HepG2 (cell line): Measurements from ENCODE around the gene ARFIP1. TPM values are rescaled to one million over a fixed set of nuclear protein-coding genes. Genes with fewer than 3 reads are reported as not detected.

Source experiments
- ATAC-seq: fragments of 200-7000 bp; cut with Tn5 transposase; 3 replicates; pipeline ENCODE4 v1.9.1; 2020; ENCODE audit warnings: mild to moderate bottlenecking, moderate library complexity
- BruUV-seq: library from RNA; stranded (reverse); fragments of 400-500 nt; replicated peaks from 2 replicates; lab custom pipeline; 2021; lab: Mats Ljungman, UMichigan
- CTCF ChIA-PET: fragments of 300-600 bp; formaldehyde crosslinking; extraction: SDS; loops from one replicate; lab custom pipeline; 2021; ENCODE audit warnings: low total read pairs, inconsistent platforms, low intra/inter-chr PET ratio; lab: Yijun Ruan, JAX
- POLR2A ChIA-PET: fragments of 350-600 bp; sonication (Branson Sonifier 250); formaldehyde crosslinking; loops from one replicate; lab custom pipeline; 2020; ENCODE audit warnings: antibody characterized with exemption, inconsistent platforms; lab: Yijun Ruan, JAX
- DNase-seq: peaks from one replicate; pipeline ENCODE4 v3.0.0-alpha.2; 2015; ENCODE audit warnings: low spot score
- FAIRE-seq: peaks from 3 replicates; lab custom pipeline; 2011; peaks lifted over from hg19 to GRCh38; lab: Jason Lieb, UNC
- H2AFZ ChIP-seq: one replicate; pipeline ENCODE4 v1.6.1; 2011; ENCODE audit warnings: low read length, inconsistent platforms
- H3K27ac ChIP-seq: fragments of 300-600 bp; 3 replicates; pipeline ENCODE4 v1.8.0; 2011; ENCODE audit warnings: mixed run types, mild to moderate bottlenecking, mixed read lengths, low read length, inconsistent platforms; ENCODE audit not compliant: insufficient read depth; ENCODE audit errors: extremely low read length
- H3K27me3 ChIP-seq, 2 experiments: fragments of 200-600 bp in 1 of 2; 2 replicates in 1 of 2; 3 replicates in 1 of 2; pipeline versions ENCODE4 v1.6.0 to v1.8.0; 2011; ENCODE audit warnings: low read length in 2 of 2, mild to moderate bottlenecking in 2 of 2, moderate library complexity in 2 of 2, inconsistent platforms in 1 of 2; ENCODE audit not compliant: insufficient read depth in 2 of 2, control insufficient read depth in 1 of 2
- H3K36me3 ChIP-seq, 2 experiments: fragments of 200-600 bp in 1 of 2; replicated peaks in 1 of 2; 2 replicates in 1 of 2; 3 replicates in 1 of 2; pipeline versions ENCODE4 v1.5.1 to v1.8.0; 2011; ENCODE audit warnings: low read length in 2 of 2, inconsistent platforms in 1 of 2; ENCODE audit not compliant: insufficient read depth in 2 of 2, control insufficient read depth in 1 of 2
- H3K4me1 ChIP-seq: 2 replicates; pipeline ENCODE4 v1.5.1; 2012; ENCODE audit warnings: low read length, inconsistent platforms; ENCODE audit not compliant: insufficient read depth
- H3K4me2 ChIP-seq: 2 replicates; pipeline ENCODE4 v1.6.0; 2011; ENCODE audit warnings: low read depth, low read length, inconsistent platforms
- H3K4me3 ChIP-seq, 3 experiments: fragments of 200-600 bp in 1 of 3; sonication (generic), shearing (Covaris generic) in 1 of 3; replicated peaks in 1 of 3; 2 replicates each; pipeline ENCODE4 v1.5.1; 2011 to 2016; ENCODE audit warnings: low read length in 3 of 3, inconsistent platforms in 2 of 3, low read depth in 2 of 3, mild to moderate bottlenecking in 2 of 3, control low read depth in 1 of 3, mixed read lengths in 1 of 3; ENCODE audit not compliant: insufficient read depth in 1 of 3
- H3K79me2 ChIP-seq: one replicate; pipeline ENCODE4 v1.6.1; 2011; ENCODE audit warnings: low read length, inconsistent platforms; ENCODE audit not compliant: insufficient read depth
- H3K9ac ChIP-seq: 2 replicates; pipeline ENCODE4 v1.6.0; 2011; ENCODE audit warnings: mild to moderate bottlenecking, low read depth, low read length, inconsistent platforms; ENCODE audit not compliant: insufficient read depth
- H3K9me3 ChIP-seq: 2 replicates; pipeline ENCODE4 v1.5.1; 2012; ENCODE audit warnings: mild to moderate bottlenecking, low read length
- H4K20me1 ChIP-seq: 2 replicates; pipeline ENCODE4 v1.6.0; 2011; ENCODE audit warnings: inconsistent platforms, mild to moderate bottlenecking, low read length, moderate library complexity; ENCODE audit not compliant: insufficient read depth
- CEBPB ChIP-seq: IDR thresholded peaks from 2 replicates; pipeline ENCODE4 v1.6.1; 2011; ENCODE audit warnings: low read depth, low read length, improper control_type of control experiment, borderline replicate concordance
- ERF ChIP-seq: IDR thresholded peaks from 2 replicates; pipeline ENCODE4 v1.6.1; 2018; ENCODE audit warnings: missing biosample characterization, missing genetic modification reagents
- MAZ ChIP-seq, 2 experiments: sonication (generic) in 1 of 2; formaldehyde crosslinking in 1 of 2; IDR thresholded peaks; 2 replicates each; pipeline versions ENCODE4 v1.5.0 to v1.6.1; 2012 to 2020; ENCODE audit warnings: low read depth in 2 of 2, mild to moderate bottlenecking in 2 of 2, borderline replicate concordance in 1 of 2, improper control_type of control experiment in 1 of 2, low read length in 1 of 2, missing genetic modification reagents in 1 of 2, moderate library complexity in 1 of 2
- NR2C2 ChIP-seq: sonication (generic); formaldehyde crosslinking; IDR thresholded peaks from 2 replicates; pipeline ENCODE4 v1.4.0; 2020; ENCODE audit warnings: missing genetic modification reagents, mild to moderate bottlenecking, moderate library complexity, borderline replicate concordance
- SP140L ChIP-seq: sonication (generic); formaldehyde crosslinking; IDR thresholded peaks from 2 replicates; pipeline ENCODE4 v1.4.0; 2020; ENCODE audit warnings: missing genetic modification reagents, borderline replicate concordance
- ZNF672 ChIP-seq: sonication (generic); formaldehyde crosslinking; IDR thresholded peaks from 2 replicates; pipeline ENCODE4 v1.8.1; 2022; ENCODE audit warnings: missing genetic modification reagents
- WGBS: methylation state at CpG from one replicate; pipeline ENCODE4 v1.1.6; 2017; ENCODE audit warnings: low lambda C conversion rate; 5-methylcytosine and 5-hydroxymethylcytosine counted together
- in situ Hi-C: cut with HindIII; loops from 2 replicates; pipeline ENCODE4 v1.10.0; 2017; ENCODE audit warnings: low pct_unique_long_range_greater_than_20kb; ENCODE audit not compliant: extremely low pct_ligation_motif_present
- intact Hi-C: fragments of 100-400 bp; cut with micrococcal nuclease; formaldehyde crosslinking; loops from one replicate; pipeline ENCODE4 v1.10.0; 2022; ENCODE audit not compliant: unreplicated experiment
- polyA plus RNA-seq, 8 experiments: library from polyadenylated mRNA; depleted of rRNA in 3 of 8; stranded (reverse) in 7 of 8; unstranded in 1 of 8; fragments of >200 nt; fragmentation: Illumina TruSeq in 4 of 8; extraction: Trizol in 4 of 8; gene quantifications; 2 replicates each; pipeline versions ENCODE4 v1.2.1 to v1.2.3, GENCODE V29; 2011 to 2016; ENCODE audit warnings: low read depth in 4 of 8, missing spikeins in 1 of 8, mixed read lengths in 1 of 8; ENCODE audit not compliant: insufficient read depth in 1 of 8
- total RNA-seq, 5 experiments: library from RNA; depleted of rRNA; stranded (reverse); fragments of >200 nt; fragmentation: Illumina TruSeq; extraction: Trizol; gene quantifications; 2 replicates each; pipeline ENCODE4 v1.2.3, GENCODE V29; 2016; ENCODE audit warnings: low read depth in 1 of 5
- TF ChIP-seq, protein P1 (sequence below): sonication (generic); formaldehyde crosslinking; IDR thresholded peaks from 2 replicates; pipeline ENCODE4 v1.5.0; 2020; ENCODE audit warnings: mild to moderate bottlenecking, missing genetic modification reagents
- TF ChIP-seq, protein P2 (sequence below): sonication (generic); formaldehyde crosslinking; IDR thresholded peaks from 2 replicates; pipeline ENCODE4 v1.8.1; 2023; ENCODE audit warnings: mild to moderate bottlenecking, missing genetic modification reagents, borderline replicate concordance
- TF ChIP-seq, protein P3 (sequence below): IDR thresholded peaks from 2 replicates; pipeline ENCODE4 v1.6.1; 2012; ENCODE audit warnings: low read length, improper control_type of control experiment
- TF ChIP-seq, protein P4 (sequence below): IDR thresholded peaks from 2 replicates; pipeline ENCODE4 v1.6.1; 2016; ENCODE audit warnings: missing compliant biosample characterization, missing genetic modification reagents, borderline replicate concordance
- TF ChIP-seq, protein P5 (sequence below): sonication (generic); formaldehyde crosslinking; IDR thresholded peaks from 2 replicates; pipeline ENCODE4 v1.8.0; 2022; ENCODE audit warnings: mild to moderate bottlenecking, missing genetic modification reagents
- TF ChIP-seq, protein P6 (sequence below), 2 experiments: fragments of 450-650 bp in 1 of 2; sonication (generic) in 1 of 2; formaldehyde crosslinking; IDR thresholded peaks; 2 replicates each; pipeline versions ENCODE4 v1.5.0 to v1.8.0; 2020 to 2022; ENCODE audit warnings: mild to moderate bottlenecking in 1 of 2, missing genetic modification reagents in 1 of 2

ARFIP1 gene
- total and polyA plus RNA-seq, 2 of the 13 experiments (the other 11 are each of a cell fraction or from before 2014, with no cell fraction given): 9.9 to 27.7 TPM

DNA sequence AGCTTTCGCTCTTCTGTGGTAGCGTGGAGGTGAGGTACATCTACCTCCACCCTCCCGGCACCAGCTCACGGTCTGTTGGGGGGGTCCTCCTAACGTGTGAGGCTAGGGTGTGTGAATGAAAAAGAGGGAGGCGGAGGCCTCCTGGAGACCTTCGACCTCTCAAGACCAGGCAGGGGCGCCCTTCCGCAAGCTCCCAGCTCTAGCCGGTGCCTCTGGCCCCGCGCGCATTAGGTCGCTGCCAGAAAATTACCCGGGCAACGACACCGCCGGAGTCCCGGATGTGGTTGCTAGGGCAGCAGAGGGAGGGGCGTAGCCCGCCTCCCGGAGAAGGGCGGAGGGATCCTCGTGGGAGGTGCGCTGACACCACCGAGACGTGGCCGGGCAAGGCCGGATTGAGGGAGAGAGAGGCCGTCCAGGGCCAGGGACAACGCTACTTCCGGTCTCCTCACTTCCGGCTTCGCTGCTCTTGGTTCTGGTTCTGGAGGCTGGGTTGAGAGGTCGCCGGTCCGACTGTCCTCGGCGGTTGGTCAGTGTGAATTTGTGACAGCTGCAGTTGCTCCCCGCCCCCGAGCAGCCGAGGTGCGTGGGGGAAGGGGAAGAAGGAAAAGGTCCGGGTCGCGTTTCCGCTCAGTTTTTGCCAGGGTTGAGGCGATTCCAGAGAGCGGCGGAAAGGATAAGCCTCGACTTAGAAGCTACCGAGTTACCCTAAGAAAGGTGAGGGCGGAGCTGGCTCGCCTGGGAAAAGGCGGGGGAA, at the start of gene ARFIP1, which contains the start of gene TIGD4 (continued):
- TF ChIP-seq, protein P1, sequence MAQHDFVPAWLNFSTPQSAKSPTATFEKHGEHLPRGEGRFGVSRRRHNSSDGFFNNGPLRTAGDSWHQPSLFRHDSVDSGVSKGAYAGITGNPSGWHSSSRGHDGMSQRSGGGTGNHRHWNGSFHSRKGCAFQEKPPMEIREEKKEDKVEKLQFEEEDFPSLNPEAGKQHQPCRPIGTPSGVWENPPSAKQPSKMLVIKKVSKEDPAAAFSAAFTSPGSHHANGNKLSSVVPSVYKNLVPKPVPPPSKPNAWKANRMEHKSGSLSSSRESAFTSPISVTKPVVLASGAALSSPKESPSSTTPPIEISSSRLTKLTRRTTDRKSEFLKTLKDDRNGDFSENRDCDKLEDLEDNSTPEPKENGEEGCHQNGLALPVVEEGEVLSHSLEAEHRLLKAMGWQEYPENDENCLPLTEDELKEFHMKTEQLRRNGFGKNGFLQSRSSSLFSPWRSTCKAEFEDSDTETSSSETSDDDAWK: no peak

DNA sequence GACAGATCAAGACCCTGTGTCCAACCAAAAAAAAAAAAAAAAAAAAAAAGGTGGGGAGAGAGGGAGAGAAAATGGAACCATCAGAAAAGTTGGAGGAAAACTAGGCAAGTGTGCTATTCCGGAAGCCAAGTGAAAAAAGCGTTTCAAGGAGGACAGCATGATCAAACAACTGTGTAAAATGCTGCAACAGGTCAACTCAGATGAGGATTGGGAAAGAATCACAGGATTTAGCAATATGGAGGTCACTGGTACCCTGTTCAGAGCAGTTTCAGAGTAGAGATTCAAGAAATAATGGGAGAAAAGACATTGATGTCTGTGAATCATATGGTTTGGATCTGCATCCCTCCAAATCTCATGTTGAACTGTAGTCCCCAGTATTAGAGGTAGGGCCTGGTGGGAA, 47.8 kb upstream of the ARFIP1 start:
- Histone ChIP-seq H3K36me3 (no peaks in the 10 kb centered on the region), H3K27ac (no peak overlapping the region), H4K20me1 (no peaks in the 10 kb centered on the region), H3K27me3 (no peaks in the 10 kb centered on the region), H3K4me2 (no peak overlapping the region), H3K4me1 (no peaks in the 10 kb centered on the region), H3K9ac (no peak overlapping the region), H3K4me3 (no peak overlapping the region), H2AFZ (no peak overlapping the region), H3K9me3 (no peaks in the 10 kb centered on the region), H3K79me2 (no peaks in the 10 kb centered on the region)
- WGBS: 5% methylated on average over 2 of the region's 2 CpGs
- POLR2A ChIA-PET: no interaction called here
- FAIRE-seq (no peak), DNase-seq (no peak), ATAC-seq (no peak)
- CTCF ChIA-PET: no interaction called here
- in situ Hi-C loops: no loop called here
- intact Hi-C loops: no loop called here
- no TSS peak for BruUV-seq
- TF ChIP-seq, protein P2, sequence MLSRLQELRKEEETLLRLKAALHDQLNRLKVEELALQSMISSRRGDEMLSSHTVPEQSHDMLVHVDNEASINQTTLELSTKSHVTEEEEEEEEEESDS (CRISPR knock-in tag): no peak
- TF ChIP-seq, protein P3, sequence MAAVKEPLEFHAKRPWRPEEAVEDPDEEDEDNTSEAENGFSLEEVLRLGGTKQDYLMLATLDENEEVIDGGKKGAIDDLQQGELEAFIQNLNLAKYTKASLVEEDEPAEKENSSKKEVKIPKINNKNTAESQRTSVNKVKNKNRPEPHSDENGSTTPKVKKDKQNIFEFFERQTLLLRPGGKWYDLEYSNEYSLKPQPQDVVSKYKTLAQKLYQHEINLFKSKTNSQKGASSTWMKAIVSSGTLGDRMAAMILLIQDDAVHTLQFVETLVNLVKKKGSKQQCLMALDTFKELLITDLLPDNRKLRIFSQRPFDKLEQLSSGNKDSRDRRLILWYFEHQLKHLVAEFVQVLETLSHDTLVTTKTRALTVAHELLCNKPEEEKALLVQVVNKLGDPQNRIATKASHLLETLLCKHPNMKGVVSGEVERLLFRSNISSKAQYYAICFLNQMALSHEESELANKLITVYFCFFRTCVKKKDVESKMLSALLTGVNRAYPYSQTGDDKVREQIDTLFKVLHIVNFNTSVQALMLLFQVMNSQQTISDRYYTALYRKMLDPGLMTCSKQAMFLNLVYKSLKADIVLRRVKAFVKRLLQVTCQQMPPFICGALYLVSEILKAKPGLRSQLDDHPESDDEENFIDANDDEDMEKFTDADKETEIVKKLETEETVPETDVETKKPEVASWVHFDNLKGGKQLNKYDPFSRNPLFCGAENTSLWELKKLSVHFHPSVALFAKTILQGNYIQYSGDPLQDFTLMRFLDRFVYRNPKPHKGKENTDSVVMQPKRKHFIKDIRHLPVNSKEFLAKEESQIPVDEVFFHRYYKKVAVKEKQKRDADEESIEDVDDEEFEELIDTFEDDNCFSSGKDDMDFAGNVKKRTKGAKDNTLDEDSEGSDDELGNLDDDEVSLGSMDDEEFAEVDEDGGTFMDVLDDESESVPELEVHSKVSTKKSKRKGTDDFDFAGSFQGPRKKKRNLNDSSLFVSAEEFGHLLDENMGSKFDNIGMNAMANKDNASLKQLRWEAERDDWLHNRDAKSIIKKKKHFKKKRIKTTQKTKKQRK: no peak
- TF ChIP-seq, protein P4, sequence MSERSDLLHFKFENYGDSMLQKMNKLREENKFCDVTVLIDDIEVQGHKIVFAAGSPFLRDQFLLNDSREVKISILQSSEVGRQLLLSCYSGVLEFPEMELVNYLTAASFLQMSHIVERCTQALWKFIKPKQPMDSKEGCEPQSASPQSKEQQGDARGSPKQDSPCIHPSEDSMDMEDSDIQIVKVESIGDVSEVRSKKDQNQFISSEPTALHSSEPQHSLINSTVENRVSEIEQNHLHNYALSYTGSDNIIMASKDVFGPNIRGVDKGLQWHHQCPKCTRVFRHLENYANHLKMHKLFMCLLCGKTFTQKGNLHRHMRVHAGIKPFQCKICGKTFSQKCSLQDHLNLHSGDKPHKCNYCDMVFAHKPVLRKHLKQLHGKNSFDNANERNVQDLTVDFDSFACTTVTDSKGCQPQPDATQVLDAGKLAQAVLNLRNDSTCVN: no peak
- TF ChIP-seq MAZ (IDR thresholded peaks at IDR 0.05; ENCODE audit: borderline replicate concordance, low read depth, low read length) (no peak), MAZ (CRISPR knock-in tag; IDR thresholded peaks at IDR 0.05; ENCODE audit: low read depth) (no peak), CEBPB (peak; percentile 80; the same call in 1 of the 2 replicates), ZNF672 (CRISPR knock-in tag) (no peak), NR2C2 (CRISPR knock-in tag) (0 out of 2 replicates have a peak, but pooled peaks have one; percentile 47), ERF (CRISPR knock-in tag) (no peak), SP140L (CRISPR knock-in tag) (no peak)
- TF ChIP-seq, protein P5, sequence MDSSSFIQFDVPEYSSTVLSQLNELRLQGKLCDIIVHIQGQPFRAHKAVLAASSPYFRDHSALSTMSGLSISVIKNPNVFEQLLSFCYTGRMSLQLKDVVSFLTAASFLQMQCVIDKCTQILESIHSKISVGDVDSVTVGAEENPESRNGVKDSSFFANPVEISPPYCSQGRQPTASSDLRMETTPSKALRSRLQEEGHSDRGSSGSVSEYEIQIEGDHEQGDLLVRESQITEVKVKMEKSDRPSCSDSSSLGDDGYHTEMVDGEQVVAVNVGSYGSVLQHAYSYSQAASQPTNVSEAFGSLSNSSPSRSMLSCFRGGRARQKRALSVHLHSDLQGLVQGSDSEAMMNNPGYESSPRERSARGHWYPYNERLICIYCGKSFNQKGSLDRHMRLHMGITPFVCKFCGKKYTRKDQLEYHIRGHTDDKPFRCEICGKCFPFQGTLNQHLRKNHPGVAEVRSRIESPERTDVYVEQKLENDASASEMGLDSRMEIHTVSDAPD (CRISPR knock-in tag): no peak
- TF ChIP-seq, protein P6, sequence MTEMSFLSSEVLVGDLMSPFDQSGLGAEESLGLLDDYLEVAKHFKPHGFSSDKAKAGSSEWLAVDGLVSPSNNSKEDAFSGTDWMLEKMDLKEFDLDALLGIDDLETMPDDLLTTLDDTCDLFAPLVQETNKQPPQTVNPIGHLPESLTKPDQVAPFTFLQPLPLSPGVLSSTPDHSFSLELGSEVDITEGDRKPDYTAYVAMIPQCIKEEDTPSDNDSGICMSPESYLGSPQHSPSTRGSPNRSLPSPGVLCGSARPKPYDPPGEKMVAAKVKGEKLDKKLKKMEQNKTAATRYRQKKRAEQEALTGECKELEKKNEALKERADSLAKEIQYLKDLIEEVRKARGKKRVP (CRISPR knock-in tag; IDR thresholded peaks at IDR 0.05): peak in 1 of 2 experiments; percentile 51; a peak in 1 of 4 replicates
